Measurements from ENCODE around the gene KLRF1. TPM values are rescaled to one million over a fixed set of nuclear protein-coding genes. Genes with fewer than 3 reads are reported as not detected.

The KLRF1 gene
- total RNA-seq, 1 experiment from 2014 or later: not detected

DNA sequence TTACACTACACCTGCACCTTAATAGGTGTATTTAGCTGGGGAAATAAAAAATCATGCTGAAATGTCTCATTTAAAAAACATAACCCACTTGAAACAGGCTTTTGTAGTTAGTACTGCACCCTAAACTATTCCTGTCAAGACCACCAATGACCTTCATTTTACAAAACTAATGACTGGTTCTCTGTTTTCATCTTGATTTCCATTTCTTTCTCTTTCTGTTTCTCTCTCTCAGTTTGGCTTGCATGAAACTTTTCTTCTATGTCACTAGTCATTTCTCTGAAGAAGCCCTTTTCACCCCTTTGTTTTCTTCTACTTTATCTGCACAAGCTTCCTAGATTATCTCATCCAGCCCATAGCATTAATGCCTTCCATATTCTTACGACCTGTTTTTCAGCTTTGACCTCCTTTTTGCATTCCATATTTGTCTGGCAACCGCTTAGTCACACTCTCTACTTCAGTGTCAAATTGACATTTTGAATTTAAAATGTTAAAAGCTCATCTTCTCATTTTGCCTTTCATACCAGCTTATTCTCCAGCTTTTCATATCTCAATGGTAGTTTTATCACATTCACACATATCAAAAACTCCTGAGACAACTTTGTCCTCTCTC lies 32.7 kb upstream of the KLRF1 start:
- intact Hi-C loops (cut with micrococcal nuclease): no loop called here
- H3K4me3 ChIP-seq (ENCODE audit: low read length): no peak overlapping the region
- BruUV-seq (replicated peaks): no TSS peak
- no peaks in the 10 kb centered on the region for H3K9me3 ChIP-seq (ENCODE audit: low read length)
- H3F3A ChIP-seq (ENCODE audit: low read length, unreplicated experiment): no peaks in the 10 kb centered on the region
- no peak overlapping the region for H3K9ac ChIP-seq (ENCODE audit: low read length)
- peaks cover 40% of the 10 kb centered on the region for H3K4me1 ChIP-seq (ENCODE audit: insufficient read depth, low read length)
- no peak overlapping the region for H3K27ac ChIP-seq (ENCODE audit: low read length)
- no peaks in the 10 kb centered on the region for H3K27me3 ChIP-seq (ENCODE audit: low read length)
- ATAC-seq (no peak), DNase-seq (peak; percentile 36)
- H3K9me2 ChIP-seq (replicated peaks; ENCODE audit: low read length): no peaks in the 10 kb centered on the region
- peak overlapping the region; percentile 54 for H3K4me2 ChIP-seq (ENCODE audit: low read length)
- ChIA-PET CTCF (no interaction called here), POLR2A (ENCODE audit: unreplicated experiment) (no interaction called here)
- TF ChIP-seq EZH2 (IDR thresholded peaks at IDR 0.05; ENCODE audit: low read length, unreplicated experiment): no peak
- no peak for TF ChIP-seq EZH2phosphoT487 (IDR thresholded peaks at IDR 0.05; ENCODE audit: borderline replicate concordance, low read length)
- TF ChIP-seq, protein P1, sequence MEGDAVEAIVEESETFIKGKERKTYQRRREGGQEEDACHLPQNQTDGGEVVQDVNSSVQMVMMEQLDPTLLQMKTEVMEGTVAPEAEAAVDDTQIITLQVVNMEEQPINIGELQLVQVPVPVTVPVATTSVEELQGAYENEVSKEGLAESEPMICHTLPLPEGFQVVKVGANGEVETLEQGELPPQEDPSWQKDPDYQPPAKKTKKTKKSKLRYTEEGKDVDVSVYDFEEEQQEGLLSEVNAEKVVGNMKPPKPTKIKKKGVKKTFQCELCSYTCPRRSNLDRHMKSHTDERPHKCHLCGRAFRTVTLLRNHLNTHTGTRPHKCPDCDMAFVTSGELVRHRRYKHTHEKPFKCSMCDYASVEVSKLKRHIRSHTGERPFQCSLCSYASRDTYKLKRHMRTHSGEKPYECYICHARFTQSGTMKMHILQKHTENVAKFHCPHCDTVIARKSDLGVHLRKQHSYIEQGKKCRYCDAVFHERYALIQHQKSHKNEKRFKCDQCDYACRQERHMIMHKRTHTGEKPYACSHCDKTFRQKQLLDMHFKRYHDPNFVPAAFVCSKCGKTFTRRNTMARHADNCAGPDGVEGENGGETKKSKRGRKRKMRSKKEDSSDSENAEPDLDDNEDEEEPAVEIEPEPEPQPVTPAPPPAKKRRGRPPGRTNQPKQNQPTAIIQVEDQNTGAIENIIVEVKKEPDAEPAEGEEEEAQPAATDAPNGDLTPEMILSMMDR (conservative IDR thresholded peaks at IDR 0.05; ENCODE audit: low read depth, low read length): no peak
- H3K79me2 ChIP-seq (ENCODE audit: low read length): no peaks in the 10 kb centered on the region
- no peak overlapping the region for H2AFZ ChIP-seq (ENCODE audit: low read length)
- H4K20me1 ChIP-seq (ENCODE audit: low read length): no peaks in the 10 kb centered on the region
- no peaks in the 10 kb centered on the region for H3K36me3 ChIP-seq (ENCODE audit: low read depth, low read length)

DNA sequence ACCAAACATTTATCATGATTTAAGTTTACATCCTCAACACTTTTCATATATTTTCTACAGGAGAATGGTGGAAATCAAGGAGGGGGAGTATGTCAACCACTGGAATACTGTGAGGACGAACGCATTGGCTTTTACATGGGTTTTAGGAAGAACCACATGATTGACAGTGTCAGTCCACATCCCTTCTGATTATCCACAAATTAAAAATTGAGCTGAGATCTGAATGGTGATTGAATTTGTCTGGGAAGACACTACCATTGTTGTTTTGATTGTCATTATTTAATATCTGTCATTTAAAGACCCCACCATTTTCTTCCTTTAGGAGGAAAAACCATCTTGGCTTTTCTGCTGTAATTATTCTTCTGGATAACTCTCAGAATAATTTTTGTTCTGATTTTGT lies 31.3 kb upstream of the KLRF1 start:
- Histone ChIP-seq H3K79me2 (ENCODE audit: low read length) (no peaks in the 10 kb centered on the region), H3K4me3 (ENCODE audit: low read length) (no peak overlapping the region), H2AFZ (ENCODE audit: low read length) (no peak overlapping the region), H3F3A (ENCODE audit: low read length, unreplicated experiment) (no peaks in the 10 kb centered on the region), H3K9me2 (replicated peaks; ENCODE audit: low read length) (no peaks in the 10 kb centered on the region), H3K27me3 (ENCODE audit: low read length) (no peaks in the 10 kb centered on the region), H3K4me1 (ENCODE audit: insufficient read depth, low read length) (peaks cover 40% of the 10 kb centered on the region), H3K27ac (ENCODE audit: low read length) (no peak overlapping the region), H4K20me1 (ENCODE audit: low read length) (no peaks in the 10 kb centered on the region), H3K9me3 (ENCODE audit: low read length) (no peaks in the 10 kb centered on the region), H3K36me3 (ENCODE audit: low read depth, low read length) (no peaks in the 10 kb centered on the region), H3K9ac (ENCODE audit: low read length) (no peak overlapping the region), H3K4me2 (ENCODE audit: low read length) (no peak overlapping the region)
- no TSS peak for BruUV-seq (replicated peaks)
- TF ChIP-seq EZH2 (IDR thresholded peaks at IDR 0.05; ENCODE audit: low read length, unreplicated experiment) (no peak), EZH2phosphoT487 (IDR thresholded peaks at IDR 0.05; ENCODE audit: borderline replicate concordance, low read length) (no peak)
- TF ChIP-seq, protein P1 (conservative IDR thresholded peaks at IDR 0.05; ENCODE audit: low read depth, low read length): no peak
- ChIA-PET POLR2A (ENCODE audit: unreplicated experiment) (no interaction called here), CTCF (interaction anchor here (0.9 kb wide), 1 partner anchor 45 kb away, joined by 5 read pairs; no protein-coding TSS in a partner anchor)
- DNase-seq (no peak), ATAC-seq (no peak)
- intact Hi-C loops (cut with micrococcal nuclease): loop anchor here (2.0 kb wide), 1 partner anchor 161 kb away; no protein-coding TSS in a partner anchor

DNA sequence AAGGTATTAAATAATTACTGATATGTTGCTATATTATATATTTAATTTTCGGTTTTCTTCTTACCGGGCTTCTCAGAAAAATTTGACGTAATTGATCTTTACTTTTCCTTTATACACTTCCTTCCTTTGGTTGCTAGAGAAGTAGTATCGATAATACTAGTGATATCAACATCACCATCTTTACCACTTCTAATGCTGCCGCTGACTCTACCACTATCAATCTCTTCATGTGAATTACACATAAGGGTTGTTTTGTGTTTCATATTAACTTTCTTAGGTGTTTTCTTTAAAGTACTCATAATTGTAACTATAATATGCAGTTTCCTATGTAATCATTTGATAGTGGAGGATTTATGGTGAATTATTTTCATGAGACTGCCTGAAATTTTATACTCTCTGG lies 30.9 kb upstream of the KLRF1 start:
- Histone ChIP-seq H3K79me2 (ENCODE audit: low read length) (no peaks in the 10 kb centered on the region), H2AFZ (ENCODE audit: low read length) (no peak overlapping the region), H3F3A (ENCODE audit: low read length, unreplicated experiment) (no peaks in the 10 kb centered on the region), H3K36me3 (ENCODE audit: low read depth, low read length) (no peaks in the 10 kb centered on the region), H3K4me3 (ENCODE audit: low read length) (no peak overlapping the region), H4K20me1 (ENCODE audit: low read length) (no peaks in the 10 kb centered on the region), H3K9me3 (ENCODE audit: low read length) (no peaks in the 10 kb centered on the region), H3K9ac (ENCODE audit: low read length) (no peak overlapping the region), H3K27ac (ENCODE audit: low read length) (no peak overlapping the region), H3K4me1 (ENCODE audit: insufficient read depth, low read length) (peaks cover 40% of the 10 kb centered on the region), H3K27me3 (ENCODE audit: low read length) (no peaks in the 10 kb centered on the region), H3K9me2 (replicated peaks; ENCODE audit: low read length) (no peaks in the 10 kb centered on the region), H3K4me2 (ENCODE audit: low read length) (no peak overlapping the region)
- ChIA-PET CTCF (interaction anchor here (0.6 kb wide), 1 partner anchor 586 kb away, joined by 3 read pairs; no protein-coding TSS in a partner anchor), POLR2A (ENCODE audit: unreplicated experiment) (interaction anchor here (0.6 kb wide), 1 partner anchor 589 kb away, joined by 5 read pairs; no protein-coding TSS in a partner anchor)
- no peak for TF ChIP-seq EZH2 (IDR thresholded peaks at IDR 0.05; ENCODE audit: low read length, unreplicated experiment)
- TF ChIP-seq EZH2phosphoT487 (IDR thresholded peaks at IDR 0.05; ENCODE audit: borderline replicate concordance, low read length): no peak
- TF ChIP-seq, protein P1 (conservative IDR thresholded peaks at IDR 0.05; ENCODE audit: low read depth, low read length): no peak
- no peak for ATAC-seq
- no peak for DNase-seq
- BruUV-seq (replicated peaks): no TSS peak
- intact Hi-C loops (cut with micrococcal nuclease): loop anchor here (2.0 kb wide), 1 partner anchor 162 kb away; no protein-coding TSS in a partner anchor

Measured in PC-3 (cell line).